Measurements from ENCODE around the gene PRRC1. TPM values are rescaled to one million over a fixed set of nuclear protein-coding genes. Genes with fewer than 3 reads are reported as not detected.

Gene PRRC1
- total and polyA plus RNA-seq, 2 experiments from 2014 or later = 53.9 to 105 TPM

- TF ChIP-seq CTCF (IDR thresholded peaks at IDR 0.05; ENCODE audit: poor library complexity) (no peak), EZH2phosphoT487 (IDR thresholded peaks at IDR 0.05; ENCODE audit: low read depth, severe bottlenecking, unreplicated experiment) (no peak), EZH2 (IDR thresholded peaks at IDR 0.05; ENCODE audit: borderline replicate concordance) (no peak)
- H3K9me3 ChIP-seq (ENCODE audit: low read depth) = no peaks in the 10 kb centered on the region
- no peaks in the 10 kb centered on the region for H3K4me1 ChIP-seq (ENCODE audit: insufficient read depth)
- DNase-seq (ENCODE audit: low spot score) = no peak
- H3K27me3 ChIP-seq = no peaks in the 10 kb centered on the region
- 93% methylated on average over 3 of the region's 3 CpGs for WGBS (ENCODE audit: low lambda C conversion rate, missing lambda C conversion rate)
- H3K9me2 ChIP-seq (replicated peaks; ENCODE audit: insufficient read depth) = no peaks in the 10 kb centered on the region
- no peaks in the 10 kb centered on the region for H3K79me2 ChIP-seq
- no peaks in the 10 kb centered on the region for H3K36me3 ChIP-seq (replicated peaks; ENCODE audit: insufficient read depth, low read depth)
- H3K4me3 ChIP-seq = no peak overlapping the region
- no peak overlapping the region for H3K27ac ChIP-seq
- no peaks in the 10 kb centered on the region for H4K20me1 ChIP-seq (ENCODE audit: insufficient read depth, poor library complexity, severe bottlenecking)
- H2AFZ ChIP-seq = no peak overlapping the region
- no peak overlapping the region for H3K4me2 ChIP-seq
Measured at GRCh38 chr5:127599320-127599719, 81.9 kb downstream of the PRRC1 start.

- Histone ChIP-seq H3K36me3 (replicated peaks; ENCODE audit: insufficient read depth, low read depth) (no peaks in the 10 kb centered on the region), H3K27me3 (no peaks in the 10 kb centered on the region), H3K4me3 (no peak overlapping the region), H3K9me3 (ENCODE audit: low read depth) (no peaks in the 10 kb centered on the region), H3K9me2 (replicated peaks; ENCODE audit: insufficient read depth) (no peaks in the 10 kb centered on the region), H3K4me2 (no peak overlapping the region), H4K20me1 (ENCODE audit: insufficient read depth, poor library complexity, severe bottlenecking) (no peaks in the 10 kb centered on the region), H3K79me2 (no peaks in the 10 kb centered on the region), H3K4me1 (ENCODE audit: insufficient read depth) (no peaks in the 10 kb centered on the region), H2AFZ (no peak overlapping the region), H3K27ac (no peak overlapping the region)
- 89% methylated on average over 4 of the region's 4 CpGs for WGBS (ENCODE audit: low lambda C conversion rate, missing lambda C conversion rate)
- DNase-seq (ENCODE audit: low spot score) = no peak
- TF ChIP-seq CTCF (IDR thresholded peaks at IDR 0.05; ENCODE audit: poor library complexity) = no peak
- TF ChIP-seq EZH2phosphoT487 (IDR thresholded peaks at IDR 0.05; ENCODE audit: low read depth, severe bottlenecking, unreplicated experiment) = no peak
- TF ChIP-seq EZH2 (IDR thresholded peaks at IDR 0.05; ENCODE audit: borderline replicate concordance) = no peak
Measured at GRCh38 chr5:127599847-127600246, 82.4 kb downstream of the PRRC1 start.

- WGBS (ENCODE audit: low lambda C conversion rate, missing lambda C conversion rate) = 91% methylated on average over 1 of the region's 1 CpG
- TF ChIP-seq EZH2 (IDR thresholded peaks at IDR 0.05; ENCODE audit: borderline replicate concordance) (no peak), EZH2phosphoT487 (IDR thresholded peaks at IDR 0.05; ENCODE audit: low read depth, severe bottlenecking, unreplicated experiment) (no peak), CTCF (IDR thresholded peaks at IDR 0.05; ENCODE audit: poor library complexity) (no peak)
- no peak for DNase-seq (ENCODE audit: low spot score)
- Histone ChIP-seq H3K4me1 (ENCODE audit: insufficient read depth) (no peaks in the 10 kb centered on the region), H3K36me3 (replicated peaks; ENCODE audit: insufficient read depth, low read depth) (no peaks in the 10 kb centered on the region), H4K20me1 (ENCODE audit: insufficient read depth, poor library complexity, severe bottlenecking) (no peaks in the 10 kb centered on the region), H3K9me2 (replicated peaks; ENCODE audit: insufficient read depth) (no peaks in the 10 kb centered on the region), H3K4me3 (no peak overlapping the region), H3K27me3 (no peaks in the 10 kb centered on the region), H3K79me2 (no peaks in the 10 kb centered on the region), H3K27ac (no peak overlapping the region), H3K4me2 (no peak overlapping the region), H2AFZ (no peak overlapping the region), H3K9me3 (ENCODE audit: low read depth) (no peaks in the 10 kb centered on the region)
Measured at GRCh38 chr5:127601111-127601510, 83.7 kb downstream of the PRRC1 start.

- Histone ChIP-seq H3K36me3 (replicated peaks; ENCODE audit: insufficient read depth, low read depth) (no peaks in the 10 kb centered on the region), H3K27ac (no peak overlapping the region), H3K4me2 (no peak overlapping the region), H4K20me1 (ENCODE audit: insufficient read depth, poor library complexity, severe bottlenecking) (no peaks in the 10 kb centered on the region), H3K27me3 (no peaks in the 10 kb centered on the region), H3K4me1 (ENCODE audit: insufficient read depth) (no peaks in the 10 kb centered on the region), H3K4me3 (no peak overlapping the region), H3K9me3 (ENCODE audit: low read depth) (no peaks in the 10 kb centered on the region), H2AFZ (no peak overlapping the region), H3K9me2 (replicated peaks; ENCODE audit: insufficient read depth) (no peaks in the 10 kb centered on the region), H3K79me2 (no peaks in the 10 kb centered on the region)
- 92% methylated on average over 4 of the region's 4 CpGs for WGBS (ENCODE audit: low lambda C conversion rate, missing lambda C conversion rate)
- TF ChIP-seq EZH2 (IDR thresholded peaks at IDR 0.05; ENCODE audit: borderline replicate concordance) (no peak), CTCF (IDR thresholded peaks at IDR 0.05; ENCODE audit: poor library complexity) (no peak)
- no peak for DNase-seq (ENCODE audit: low spot score)
Measured at GRCh38 chr5:127601601-127602000, 84.2 kb downstream of the PRRC1 start.

Data from hepatocyte (in vitro differentiated cells).